Smooth muscle cell (in vitro differentiated cells): ENCODE results near the gene EXOC6B. TPM values are rescaled to one million over a fixed set of nuclear protein-coding genes. Genes with fewer than 3 reads are reported as not detected.
A peak's percentile ranks its signal among the peaks of the same experiment; 100 is the strongest.
"Not testable (repeated sequence)": the region's sequence is repeated elsewhere in the genome, so short reads cannot be mapped to it uniquely, and the experiment has no call there.

Experiments
- DNase-seq: peaks from one replicate; lab custom pipeline; 2025; ENCODE audit not compliant: unreplicated experiment; lab: John Stamatoyannopoulos, UW
- H2AFZ ChIP-seq: fragments of 200-600 bp; sonication (generic); 2 replicates; pipeline ENCODE4 v1.6.0; 2016; ENCODE audit warnings: antibody characterized with exemption, low read depth, mild to moderate bottlenecking
- H3F3A ChIP-seq: fragments of 200-600 bp; sonication (generic); 2 replicates; pipeline ENCODE4 v1.6.0; 2017; ENCODE audit warnings: antibody characterized with exemption, low read depth
- H3K27ac ChIP-seq: fragments of 200-600 bp; sonication (generic); 2 replicates; pipeline ENCODE4 v1.5.1; 2016; ENCODE audit warnings: low read depth, mild to moderate bottlenecking
- H3K27me3 ChIP-seq: fragments of 200-600 bp; sonication (generic); 2 replicates; pipeline ENCODE4 v1.6.1; 2016; ENCODE audit warnings: low read depth, mild to moderate bottlenecking
- H3K36me3 ChIP-seq: fragments of 200-600 bp; sonication (generic); 2 replicates; pipeline ENCODE4 v1.5.1; 2016; ENCODE audit warnings: low read depth
- H3K4me1 ChIP-seq: fragments of 200-600 bp; sonication (generic); 2 replicates; pipeline ENCODE4 v1.5.1; 2016; ENCODE audit warnings: low read depth
- H3K4me2 ChIP-seq: fragments of 200-600 bp; sonication (generic); 2 replicates; pipeline ENCODE4 v1.6.0; 2016; ENCODE audit warnings: mild to moderate bottlenecking
- H3K4me3 ChIP-seq: fragments of 200-600 bp; sonication (generic); 2 replicates; pipeline ENCODE4 v1.5.1; 2016; ENCODE audit warnings: mild to moderate bottlenecking
- H3K79me2 ChIP-seq: fragments of 200-600 bp; sonication (generic); 2 replicates; pipeline ENCODE4 v1.6.0; 2016; ENCODE audit warnings: low read depth, mild to moderate bottlenecking
- H3K9ac ChIP-seq: fragments of 200-600 bp; sonication (generic); 2 replicates; pipeline ENCODE4 v1.6.0; 2016; ENCODE audit warnings: low read depth
- H3K9me3 ChIP-seq: fragments of 200-600 bp; sonication (generic); replicated peaks from 2 replicates; pipeline ENCODE4 v1.5.1; 2016; ENCODE audit warnings: low read depth
- H4K20me1 ChIP-seq: fragments of 200-600 bp; sonication (generic); 2 replicates; pipeline ENCODE4 v1.6.0; 2016; ENCODE audit warnings: low read depth
- CTCF ChIP-seq: fragments of 200-600 bp; sonication (generic); IDR thresholded peaks from 2 replicates; pipeline ENCODE4 v1.5.1; 2017; ENCODE audit warnings: borderline replicate concordance, mild to moderate bottlenecking, antibody characterized with exemption; ENCODE audit not compliant: insufficient read depth, poor library complexity, severe bottlenecking
- WGBS: methylation state at CpG from one replicate; pipeline ENCODE4 v1.1.7; 2016; ENCODE audit warnings: low lambda C conversion rate; 5-methylcytosine and 5-hydroxymethylcytosine counted together
- polyA plus RNA-seq: library from polyadenylated mRNA; unstranded; fragments of >200 nt; fragmentation: Nextera tagmentation; extraction: Ambion mirVana; gene quantifications from 2 replicates; pipeline ENCODE4 v1.2.1, GENCODE V29; 2016
- total RNA-seq: library from RNA; depleted of rRNA; stranded (reverse); fragments of >200 nt; gene quantifications from 2 replicates; pipeline ENCODE4 v1.2.3, GENCODE V29; 2014

EXOC6B gene
- total and polyA plus RNA-seq, 2 experiments from 2014 or later: 6.9 to 19.7 TPM

DNA sequence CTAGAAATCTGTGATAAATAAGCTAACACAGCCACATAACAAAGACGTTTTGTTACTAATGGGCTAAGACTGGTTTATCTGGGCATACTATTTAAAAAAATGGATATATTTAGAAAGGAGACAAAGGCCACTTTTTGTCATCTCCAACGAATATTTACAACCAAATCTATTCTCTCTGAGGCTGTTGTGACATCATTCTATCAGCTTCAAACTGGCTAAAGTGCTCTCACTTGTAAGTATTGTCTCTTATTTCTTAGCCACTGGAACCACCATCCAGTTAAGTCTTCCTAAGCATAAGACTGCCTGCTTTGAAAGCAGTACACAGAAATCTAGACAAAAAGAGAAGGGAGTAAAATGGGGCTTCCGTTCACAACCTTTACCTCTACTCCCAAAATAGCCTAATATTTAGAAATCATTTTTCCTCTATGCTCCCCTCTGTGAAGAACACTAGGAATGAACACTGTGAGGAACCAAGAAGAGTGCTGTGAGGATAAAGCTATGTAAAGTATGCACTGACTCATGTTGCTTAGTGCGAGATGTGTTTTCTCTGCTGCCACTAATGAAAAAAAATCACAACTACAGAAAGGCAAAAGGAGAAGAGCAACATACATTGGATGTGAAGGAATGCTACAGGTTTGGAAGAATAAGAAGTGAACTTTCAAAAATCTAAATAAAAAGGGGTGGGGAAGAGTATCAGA is 264.1 kb downstream of the EXOC6B start:
- Histone ChIP-seq H3K9me3 (no peaks in the 10 kb centered on the region), H3K9ac (no peak overlapping the region), H3K36me3 (no peaks in the 10 kb centered on the region), H3K27me3 (no peaks in the 10 kb centered on the region), H3K79me2 (no peaks in the 10 kb centered on the region), H3K4me1 (no peaks in the 10 kb centered on the region), H3F3A (no peaks in the 10 kb centered on the region), H3K4me2 (no peak overlapping the region), H3K27ac (peak overlapping the region; percentile 2), H2AFZ (no peak overlapping the region), H3K4me3 (no peak overlapping the region), H4K20me1 (peaks cover 18% of the 10 kb centered on the region)
- 48% methylated on average over 4 of the region's 4 CpGs for WGBS
- TF ChIP-seq CTCF: no peak
- no peak for DNase-seq

DNA sequence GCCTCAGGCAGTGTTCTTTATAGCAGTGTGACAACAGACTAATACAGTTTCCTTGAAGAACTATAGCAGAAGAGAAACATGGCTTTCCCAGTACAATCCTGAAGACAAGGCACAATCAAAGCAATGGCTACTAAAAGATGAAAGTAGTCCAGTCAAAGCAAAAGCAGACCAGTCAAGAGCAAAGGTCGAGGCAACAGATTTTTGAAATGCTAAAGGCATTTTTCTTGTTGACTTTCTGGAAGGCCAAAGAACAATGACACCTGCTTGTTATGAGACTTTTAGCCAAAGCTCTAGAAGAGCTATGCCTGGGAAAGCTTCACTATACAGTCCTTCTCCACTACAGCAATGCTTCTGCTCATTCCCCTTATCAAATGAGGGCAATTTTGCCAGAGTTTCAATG is 269.9 kb downstream of the EXOC6B start:
- H3K4me1 ChIP-seq: no peaks in the 10 kb centered on the region
- H3K4me2 ChIP-seq: no peak overlapping the region
- no peak for DNase-seq
- no peak overlapping the region for H3K4me3 ChIP-seq
- H3F3A ChIP-seq: no peaks in the 10 kb centered on the region
- no peak overlapping the region for H2AFZ ChIP-seq
- no peak overlapping the region for H3K27ac ChIP-seq
- 92% methylated on average over 1 of the region's 1 CpG for WGBS
- H3K79me2 ChIP-seq: no peaks in the 10 kb centered on the region
- no peaks in the 10 kb centered on the region for H3K36me3 ChIP-seq
- no peaks in the 10 kb centered on the region for H3K27me3 ChIP-seq
- H4K20me1 ChIP-seq: no peaks in the 10 kb centered on the region
- H3K9ac ChIP-seq: no peak overlapping the region
- H3K9me3 ChIP-seq: no peaks in the 10 kb centered on the region
- no peak for TF ChIP-seq CTCF

DNA sequence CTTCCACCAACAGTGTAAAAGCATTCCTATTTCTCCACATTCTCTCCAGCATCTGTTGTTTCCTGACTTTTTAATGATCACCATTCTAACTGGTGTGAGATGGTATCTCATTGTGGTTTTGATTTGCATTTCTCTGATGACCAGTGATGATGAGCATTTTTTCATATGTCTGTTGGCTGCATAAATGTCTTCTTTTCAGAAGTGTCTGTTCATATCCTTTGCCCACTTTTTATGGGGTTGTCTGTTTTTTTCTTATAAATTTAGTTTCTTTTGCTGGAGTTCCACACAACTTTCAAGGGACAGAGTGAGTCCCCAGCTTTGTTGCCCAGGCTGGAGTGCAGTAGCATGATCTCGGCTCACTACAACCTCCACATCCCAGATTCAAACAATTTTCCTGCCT is 270.5 kb downstream of the EXOC6B start:
- H3K9me3 ChIP-seq, H3K36me3 ChIP-seq, H3K27me3 ChIP-seq, H3K4me1 ChIP-seq, H3K4me3 ChIP-seq, H2AFZ ChIP-seq, DNase-seq, H3K79me2 ChIP-seq, H3K4me2 ChIP-seq, H3K27ac ChIP-seq, H3F3A ChIP-seq, H3K9ac ChIP-seq, H4K20me1 ChIP-seq: not testable (repeated sequence)
- WGBS: 94% methylated on average over 1 of the region's 1 CpG

DNA sequence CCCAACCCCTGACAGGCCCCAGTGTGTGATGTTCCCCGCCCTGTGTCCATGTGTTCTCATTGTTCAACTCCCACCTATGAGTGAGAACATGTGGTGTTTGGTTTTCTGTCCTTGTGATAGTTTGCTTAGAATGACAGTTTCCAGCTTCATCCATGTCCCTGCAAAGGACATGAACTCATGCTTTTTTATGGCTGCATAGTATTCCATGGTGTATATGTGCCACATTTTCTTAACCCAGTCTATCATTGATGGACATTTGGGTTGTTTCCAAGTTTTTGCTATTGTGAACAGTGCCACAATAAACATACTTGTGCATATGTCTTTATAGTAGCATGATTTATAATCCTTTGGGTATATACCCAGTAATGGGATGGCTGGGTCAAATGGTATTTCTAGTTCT is 270.9 kb downstream of the EXOC6B start:
- not testable (repeated sequence) for H3K4me2 ChIP-seq, H3K9me3 ChIP-seq, H2AFZ ChIP-seq, H3K36me3 ChIP-seq, H3K27ac ChIP-seq, H3K27me3 ChIP-seq, H4K20me1 ChIP-seq, H3F3A ChIP-seq, H3K79me2 ChIP-seq, H3K4me1 ChIP-seq, DNase-seq, H3K4me3 ChIP-seq, H3K9ac ChIP-seq
- 100% methylated on average over 1 of the region's 1 CpG for WGBS

- no peaks in the 10 kb centered on the region for H3K9me3 ChIP-seq
- H2AFZ ChIP-seq: no peak overlapping the region
- H3K9ac ChIP-seq: no peak overlapping the region
- H3K4me3 ChIP-seq: no peak overlapping the region
- H3K79me2 ChIP-seq: no peaks in the 10 kb centered on the region
- no peaks in the 10 kb centered on the region for H3F3A ChIP-seq
- no peaks in the 10 kb centered on the region for H4K20me1 ChIP-seq
- TF ChIP-seq CTCF: no peak
- no peak for DNase-seq
- no peaks in the 10 kb centered on the region for H3K27me3 ChIP-seq
- H3K27ac ChIP-seq: no peak overlapping the region
- H3K4me2 ChIP-seq: no peak overlapping the region
- H3K4me1 ChIP-seq: no peaks in the 10 kb centered on the region
- H3K36me3 ChIP-seq: no peaks in the 10 kb centered on the region
These were observed 271.5 kb downstream of the EXOC6B start for GRCh38 chr2:72554381-72554780.
